Left hindlimb (tissue), 1 donor: ENCODE measurements around the gene DCTN3.

ENCODE experiments used
- DNase-seq: peaks from one replicate; pipeline ENCODE4 v3.0.0-alpha.2; 2018

DCTN3 gene

DNA sequence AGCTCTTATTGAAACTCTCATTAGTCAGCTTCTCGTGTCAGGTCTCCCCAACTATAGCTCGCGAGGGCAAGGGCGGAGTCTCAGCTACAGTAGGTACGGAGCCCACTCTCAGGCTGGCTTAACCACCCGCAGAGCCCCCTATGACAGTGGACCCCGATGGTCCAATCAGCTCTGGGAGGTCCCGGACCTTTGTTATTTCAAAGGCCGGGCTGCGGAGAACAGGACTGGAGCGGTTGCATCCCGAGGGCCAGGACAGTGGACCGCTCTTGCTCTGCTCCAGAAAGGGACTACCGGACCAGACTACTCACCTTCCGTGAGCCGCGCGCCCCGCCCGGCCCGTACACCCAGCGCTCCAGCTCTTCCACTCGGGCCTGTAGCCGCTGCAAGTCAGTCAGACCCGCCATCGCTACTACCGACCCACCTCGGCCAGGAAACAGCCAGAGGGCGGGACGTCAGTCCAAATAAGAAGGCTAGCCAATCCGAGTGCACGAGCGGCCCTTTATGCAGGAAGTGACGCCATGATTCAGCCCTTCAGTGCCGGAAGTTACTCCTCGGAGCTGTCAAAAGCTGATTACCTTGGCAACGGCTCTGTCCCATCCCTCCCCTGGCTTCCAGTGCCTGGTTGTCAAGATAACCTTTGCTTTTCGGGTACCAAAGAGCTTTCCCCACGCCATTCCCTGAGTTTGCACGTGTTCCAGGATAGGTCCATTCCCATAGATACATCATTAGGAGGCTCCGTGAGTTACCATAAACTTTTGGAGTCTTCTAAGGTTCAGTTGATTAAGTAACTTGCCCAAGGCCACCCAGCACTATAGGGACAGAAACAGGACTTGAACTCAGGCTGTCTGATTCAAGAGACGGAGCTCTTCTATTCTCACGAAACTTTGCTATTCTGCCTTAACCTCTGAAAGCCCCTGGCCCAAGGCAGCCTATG lies at the start of gene DCTN3:
TSS of gene DCTN3 (minus strand) at position 435 of the 934 bp plus-strand sequence. CDS start at position 404, 31 bp downstream.
- DNase-seq, result peak; percentile 93

DNA sequence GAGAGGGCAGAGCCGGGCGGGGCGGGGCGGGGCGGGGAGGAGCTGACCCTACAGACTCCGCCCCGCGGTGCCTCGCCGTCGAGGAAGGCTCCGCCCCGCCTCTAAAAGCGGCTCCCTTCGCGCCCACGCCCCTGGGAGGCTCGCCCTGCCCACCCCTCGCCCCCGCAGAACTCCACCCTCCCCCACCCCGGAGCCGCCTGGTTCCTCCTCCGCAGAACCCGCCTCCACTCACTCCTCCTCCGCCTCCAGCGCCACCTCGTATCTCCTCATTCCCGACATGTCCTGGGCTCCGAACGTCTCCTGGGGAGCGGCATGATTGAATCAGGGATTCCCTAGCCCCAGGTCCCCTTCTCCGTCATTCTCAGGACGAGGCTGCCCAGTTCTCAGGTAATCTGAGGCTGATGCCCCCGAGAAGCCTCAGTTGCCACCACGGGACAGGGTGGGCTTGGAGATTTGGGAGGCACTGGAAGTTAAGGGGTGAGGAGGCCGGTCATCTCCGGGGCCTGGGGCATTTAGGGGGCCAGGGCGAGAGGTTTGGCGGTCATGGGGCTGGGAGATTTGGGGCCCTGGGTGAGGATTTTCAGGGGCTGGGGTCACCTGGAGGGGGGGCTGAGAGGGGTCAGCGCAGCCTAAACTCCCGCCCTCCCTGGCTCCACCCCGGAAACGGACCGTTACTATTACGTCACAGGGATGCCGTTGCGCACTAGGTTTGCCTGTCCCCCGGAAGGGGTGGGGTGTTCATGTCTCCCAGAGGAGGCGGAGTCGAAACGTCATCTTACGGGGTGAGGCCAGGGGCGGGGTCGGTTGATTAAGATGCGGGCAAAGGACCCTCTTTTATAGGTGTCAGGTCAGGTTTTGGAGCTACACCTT lies 45.3 kb upstream of the DCTN3 start:
- DNase-seq, result peak; percentile 95

DNA sequence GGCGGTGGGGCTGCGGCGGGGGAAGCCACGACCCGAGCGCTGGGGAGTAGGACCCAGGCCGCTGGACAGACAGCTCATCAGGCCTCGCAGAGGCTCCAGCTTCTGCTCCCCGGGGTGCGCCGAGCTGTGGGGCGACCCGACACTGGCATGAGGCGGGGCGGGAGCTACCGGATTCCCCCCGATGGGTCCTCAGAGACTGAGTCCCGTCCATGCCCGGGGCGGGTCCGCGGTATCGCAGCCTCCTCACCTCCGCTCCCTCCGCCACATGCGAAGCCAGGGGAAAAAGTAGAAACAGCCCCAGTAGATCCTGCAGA lies 44.7 kb upstream of the DCTN3 start:
- no peak for DNase-seq

DNA sequence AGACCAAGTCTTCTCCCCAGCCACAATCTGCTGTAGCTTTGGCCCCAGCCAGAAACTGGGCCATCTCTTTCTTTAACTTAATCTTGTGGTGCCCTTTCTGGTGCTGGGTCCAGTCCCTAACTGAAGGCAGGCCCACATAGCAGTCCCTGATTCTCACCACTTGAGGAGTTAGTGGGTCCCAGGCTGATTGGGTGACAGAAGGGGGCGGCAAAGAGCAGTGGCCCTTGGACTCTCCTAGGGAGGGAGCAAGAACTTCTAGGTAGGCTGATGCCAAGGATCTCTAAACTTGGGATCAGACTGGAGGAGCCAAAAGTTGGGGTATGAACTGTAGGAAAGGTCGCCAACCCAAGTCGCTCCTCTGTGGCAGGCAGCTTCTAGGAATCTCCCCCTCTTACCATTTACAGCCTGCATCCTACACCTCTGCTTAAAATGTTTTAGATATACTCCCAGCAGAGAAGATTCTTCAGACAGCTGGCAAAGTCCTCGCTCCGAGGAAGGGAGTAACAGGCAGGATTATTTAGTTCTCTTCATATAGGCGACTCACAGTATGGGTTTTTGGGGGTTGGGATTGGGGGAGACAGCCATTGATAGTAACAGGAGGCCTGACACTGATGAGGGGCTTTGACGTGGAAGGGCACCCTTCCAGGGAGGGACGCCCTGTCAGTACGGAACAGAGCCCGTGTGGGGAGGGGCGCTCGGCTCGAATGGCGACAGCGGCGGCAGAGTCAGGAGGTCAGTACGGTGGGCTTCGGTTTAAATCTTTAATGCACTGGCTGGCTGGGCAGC lies 44.2 kb upstream of the DCTN3 start:
- peak; percentile 73 for DNase-seq

DNA sequence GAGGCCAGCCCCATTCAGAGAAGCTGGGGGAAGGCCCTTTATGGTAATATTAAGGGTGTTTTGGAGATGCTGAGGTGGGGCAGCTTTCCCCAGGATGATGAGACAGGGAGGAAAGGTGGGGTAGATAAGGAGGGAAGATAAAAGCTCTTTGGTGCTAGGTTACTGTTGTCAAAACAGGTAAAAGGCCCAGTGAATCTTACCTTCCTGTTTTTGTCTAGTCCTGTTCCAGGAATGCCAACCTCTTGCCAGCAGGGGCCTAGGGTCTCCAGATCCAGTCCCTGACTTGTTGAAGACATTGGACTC lies 43.0 kb upstream of the DCTN3 start:
- DNase-seq, result no peak

DNA sequence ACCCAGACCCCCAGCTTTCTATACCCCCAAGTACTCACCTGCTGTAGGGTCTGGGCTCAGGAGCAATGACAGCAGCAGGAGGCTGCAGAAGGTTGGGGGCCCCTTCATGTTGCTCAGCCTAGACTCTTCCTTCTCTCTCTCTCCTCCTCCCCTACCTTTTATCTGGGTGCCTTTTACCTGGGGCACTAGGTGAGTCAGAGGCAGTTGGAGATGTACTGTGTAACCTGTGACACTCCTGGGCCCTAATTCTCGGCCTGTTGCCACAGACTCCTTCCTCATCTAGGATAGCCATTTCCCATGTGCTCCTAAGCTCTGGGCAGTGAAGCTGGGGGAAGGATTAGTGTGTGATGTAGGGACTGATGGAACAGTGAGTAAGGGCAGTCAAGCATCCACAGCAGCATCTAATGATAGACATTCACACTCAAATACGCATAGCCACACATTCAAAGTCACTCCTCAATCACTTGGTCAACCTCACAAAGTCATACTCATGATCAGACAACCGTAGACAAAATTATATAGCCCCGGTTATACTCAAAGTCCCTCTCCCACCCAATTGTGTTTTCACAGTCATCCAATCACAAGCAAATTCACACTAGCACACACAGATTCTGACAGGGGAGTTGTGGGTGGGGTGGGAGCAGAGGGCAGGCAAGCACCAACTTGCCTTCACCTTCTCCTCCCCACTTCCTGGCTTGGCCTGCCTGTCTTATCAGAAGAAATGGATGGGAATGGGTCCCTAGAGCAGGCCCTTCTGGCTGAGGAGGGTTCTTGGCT lies 42.4 kb upstream of the DCTN3 start, which contains the start of gene CCL27:
TSS of gene CCL27 (minus strand) at position 132 of the 777 bp plus-strand sequence. CDS start at position 108, 24 bp downstream.
- DNase-seq, result no peak

DNA sequence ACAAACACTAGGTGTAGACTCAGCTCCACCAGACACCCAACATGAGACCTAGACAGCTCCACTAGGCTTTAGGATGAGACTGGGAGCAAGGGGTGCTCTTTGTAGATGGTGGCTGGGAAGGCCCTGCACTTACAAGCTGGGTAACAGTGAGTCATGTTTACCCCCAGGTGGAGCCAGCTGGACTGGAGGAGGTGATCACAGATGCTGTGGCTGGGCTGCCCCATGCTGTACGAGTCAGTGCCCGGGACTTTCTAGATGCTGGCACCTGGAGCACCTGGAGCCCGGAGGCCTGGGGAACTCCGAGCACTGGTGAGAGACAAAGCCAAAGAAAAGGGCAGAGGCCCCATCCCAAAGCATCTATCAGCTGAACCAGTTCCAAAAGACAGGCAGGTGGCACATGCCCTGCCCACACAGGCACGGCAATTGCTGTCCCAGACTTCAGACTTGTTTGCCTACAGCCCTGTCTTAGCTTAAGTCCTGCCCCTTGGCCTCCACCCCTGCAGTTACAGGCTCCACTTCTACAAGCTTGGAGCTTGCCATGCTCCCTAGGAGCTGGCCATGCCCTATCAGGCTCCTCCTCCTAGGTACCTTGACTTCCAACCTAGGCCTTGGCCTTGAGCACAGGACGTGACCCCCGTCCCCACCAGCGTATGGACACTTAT lies 39.4 kb upstream of the DCTN3 start:
- DNase-seq, result no peak

DNA sequence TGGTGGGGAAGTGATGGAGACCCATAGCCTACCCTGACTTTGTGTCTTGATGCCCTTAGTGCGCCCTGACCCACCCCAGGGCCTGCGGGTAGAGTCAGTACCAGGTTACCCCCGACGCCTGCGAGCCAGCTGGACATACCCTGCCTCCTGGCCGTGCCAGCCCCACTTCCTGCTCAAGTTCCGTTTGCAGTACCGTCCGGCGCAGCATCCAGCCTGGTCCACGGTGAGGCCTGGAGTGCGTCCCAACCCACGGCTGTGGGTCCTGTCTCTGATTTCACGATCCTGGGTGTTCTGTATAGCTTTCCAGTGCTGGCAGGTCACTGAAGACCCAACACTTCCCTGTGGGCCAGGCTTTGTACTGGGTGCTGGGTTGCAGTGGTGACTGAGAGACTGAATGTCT lies 38.2 kb upstream of the DCTN3 start:
- peak; percentile 13 for DNase-seq

DNA sequence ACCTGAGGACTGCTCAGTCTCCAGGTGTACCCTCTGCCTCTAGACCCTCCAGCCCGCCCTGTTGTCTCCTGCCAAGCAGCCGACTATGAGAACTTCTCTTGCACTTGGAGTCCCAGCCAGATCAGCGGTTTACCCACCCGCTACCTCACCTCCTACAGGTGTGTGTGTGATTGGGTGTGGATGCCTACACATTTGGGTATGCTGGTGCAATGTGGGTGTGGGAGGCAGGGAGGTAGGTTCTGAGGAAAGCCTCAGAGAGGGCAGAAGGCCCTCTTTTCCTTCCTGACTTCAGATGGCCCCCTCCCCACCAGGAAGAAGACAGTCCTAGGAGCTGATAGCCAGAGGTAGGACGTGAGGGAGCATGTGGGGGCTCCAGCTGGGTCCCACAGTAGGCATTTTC lies 36.7 kb upstream of the DCTN3 start:
- no peak for DNase-seq

DNA sequence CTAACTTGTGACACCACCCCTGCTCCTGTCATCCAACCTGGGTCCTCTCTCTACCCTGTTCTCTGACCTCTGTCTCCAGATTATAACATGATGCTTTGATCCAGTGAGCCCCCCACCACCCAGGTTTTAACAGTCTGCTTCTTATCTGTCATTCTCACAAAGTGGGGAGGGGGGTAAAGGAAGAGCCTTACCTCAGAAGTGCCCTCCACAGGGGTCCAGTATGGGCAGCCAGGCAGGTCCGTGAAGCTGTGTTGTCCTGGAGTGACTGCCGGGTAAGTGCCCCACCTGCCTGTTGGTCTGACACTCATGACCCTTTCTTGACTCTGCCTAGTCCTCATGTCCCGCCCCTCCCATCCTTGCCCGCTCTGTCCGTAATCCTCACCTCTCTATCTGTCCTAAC lies 35.1 kb upstream of the DCTN3 start:
- DNase-seq, result no peak

DNA sequence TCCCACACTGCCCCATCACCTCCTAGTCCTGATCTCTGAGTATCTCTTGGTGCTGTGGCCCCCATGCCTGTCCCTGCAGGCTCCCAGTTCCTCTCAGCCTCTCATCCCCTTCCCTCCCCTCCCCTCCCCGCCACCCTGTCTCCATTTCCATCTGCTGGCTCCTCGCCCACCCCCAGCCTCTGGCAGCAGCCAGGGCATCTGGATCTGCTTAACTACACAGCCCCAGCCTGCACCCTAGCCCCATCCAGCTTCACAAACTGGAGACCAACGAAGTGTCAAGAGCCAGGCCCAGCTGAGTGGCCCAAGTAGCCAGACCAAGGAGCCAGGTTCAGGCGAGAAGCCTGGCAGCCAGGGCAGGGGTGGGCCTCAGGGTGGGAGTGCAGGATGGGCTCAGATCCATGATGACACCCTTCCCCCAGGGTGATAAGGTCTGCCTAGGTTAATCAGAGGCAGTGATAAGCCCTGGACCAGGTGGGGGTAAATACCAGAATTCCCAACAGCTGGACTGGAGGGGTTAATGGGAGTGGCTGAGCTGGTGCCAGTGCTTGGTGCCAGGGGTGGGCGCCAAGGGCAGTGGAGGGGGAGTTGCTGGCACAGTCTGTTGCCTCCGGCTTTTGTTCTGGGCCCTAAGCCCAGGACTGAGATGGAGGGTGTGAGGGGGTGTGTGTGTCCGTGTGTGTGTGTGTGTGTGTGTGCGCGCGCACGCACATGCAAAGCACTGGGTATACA lies 34.2 kb upstream of the DCTN3 start:
- peak; percentile 92 for DNase-seq

DNA sequence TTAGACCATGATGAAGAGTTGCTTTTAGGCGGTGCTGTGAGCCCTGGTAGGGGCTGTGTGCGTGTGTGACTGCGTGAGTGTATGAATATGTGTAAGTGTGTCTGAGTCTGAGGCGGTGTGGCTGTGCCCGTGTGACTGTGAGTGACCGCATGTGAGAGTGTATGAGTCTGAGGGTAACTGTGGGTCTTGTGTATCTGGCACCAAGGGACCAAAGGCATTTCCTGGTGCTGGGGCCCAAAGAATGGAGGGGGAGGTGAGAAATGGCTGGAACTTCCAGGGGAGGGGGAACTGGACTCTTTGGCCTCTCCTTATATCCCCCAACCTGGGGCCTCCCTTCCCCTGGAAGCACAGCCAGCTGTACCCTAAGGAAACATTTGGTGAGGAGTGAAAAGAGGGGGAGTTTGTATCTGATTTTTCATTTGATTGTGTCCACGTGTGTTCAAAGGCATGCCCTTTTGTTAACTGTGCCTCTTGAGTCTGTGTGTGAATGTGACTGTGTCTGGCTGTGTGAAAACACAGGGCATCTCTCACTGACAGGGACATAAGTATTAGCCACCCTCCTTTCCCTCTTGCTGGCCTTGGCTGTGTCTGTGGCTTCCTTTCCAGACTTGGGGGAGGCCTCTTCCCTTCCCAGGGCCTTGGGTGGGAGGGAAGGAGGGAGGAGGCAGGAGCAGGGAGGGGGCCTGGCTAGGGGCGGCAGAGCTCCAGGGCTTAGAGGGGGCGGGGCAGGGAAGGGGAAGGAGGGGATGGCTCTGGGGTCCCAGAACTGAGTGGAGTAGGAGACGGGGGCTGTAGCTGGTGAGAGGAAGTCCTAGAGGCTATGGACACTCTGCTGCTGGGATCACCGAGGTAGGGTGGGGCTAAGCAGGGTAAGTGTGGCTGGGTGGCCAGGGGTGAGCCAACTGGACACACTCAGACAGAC lies 33.1 kb upstream of the DCTN3 start:
- peak; percentile 92 for DNase-seq

DNA sequence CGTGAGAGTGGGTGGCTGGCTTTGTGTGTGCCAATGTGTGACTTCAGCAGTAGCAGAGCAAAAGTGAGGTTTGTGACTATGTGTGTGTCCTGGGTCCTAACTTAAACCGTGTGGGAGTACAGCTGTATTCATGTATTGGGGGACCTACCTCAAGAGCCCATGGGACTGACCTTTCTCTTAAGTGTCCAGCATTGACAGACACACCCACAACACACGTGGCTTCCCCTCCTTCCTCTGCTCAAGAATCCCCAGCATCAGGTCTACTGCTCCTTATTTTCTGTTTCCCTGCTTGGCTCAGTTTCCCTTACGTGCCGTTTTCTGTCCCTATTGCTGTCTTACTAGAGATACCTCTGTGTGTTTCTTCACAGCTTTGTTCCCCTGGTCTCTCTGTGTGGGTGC lies 32.3 kb upstream of the DCTN3 start:
- DNase-seq, result no peak

DNA sequence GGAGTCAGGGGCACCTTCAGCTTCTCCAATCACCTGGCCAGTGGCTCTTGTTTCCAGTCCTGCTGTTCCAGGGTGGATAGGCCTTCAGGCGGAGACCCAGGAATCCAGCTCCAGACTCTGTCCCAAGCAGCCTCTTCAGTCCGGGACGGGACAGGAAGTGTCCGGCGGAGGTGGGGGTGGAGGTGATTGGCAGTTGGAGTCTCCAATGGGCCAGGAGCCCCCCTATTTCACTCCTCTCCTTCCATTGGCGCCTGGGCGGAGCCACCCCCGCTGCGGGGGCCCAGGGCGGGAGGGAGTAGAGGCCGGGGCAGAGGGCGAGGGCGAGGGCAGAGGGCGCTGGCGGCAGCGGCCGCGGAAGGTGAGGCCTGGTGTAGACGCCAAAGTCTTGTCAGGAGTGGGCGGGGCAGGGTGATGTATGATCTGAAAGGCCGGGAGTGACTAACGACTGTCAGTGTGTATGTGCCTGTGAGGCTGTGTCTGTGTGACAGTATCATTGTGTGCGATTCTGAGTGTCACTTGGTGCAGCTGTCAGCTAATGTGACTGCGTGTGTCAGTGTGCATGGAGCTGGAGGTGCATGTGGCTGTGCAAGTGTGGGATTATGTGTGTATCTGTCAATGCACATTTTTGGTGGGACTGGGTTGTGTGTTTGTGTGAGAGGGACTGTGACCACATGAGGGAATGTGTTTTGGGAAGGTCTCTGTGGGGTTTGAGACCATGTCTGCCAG lies 31.7 kb upstream of the DCTN3 start, which contains the start of gene IL11RA:
TSS of gene IL11RA (plus strand) at position 310 of the 726 bp plus-strand sequence. CDS start 3,033 bp downstream, outside the sequence.
- DNase-seq, result peak; percentile 91

DNA sequence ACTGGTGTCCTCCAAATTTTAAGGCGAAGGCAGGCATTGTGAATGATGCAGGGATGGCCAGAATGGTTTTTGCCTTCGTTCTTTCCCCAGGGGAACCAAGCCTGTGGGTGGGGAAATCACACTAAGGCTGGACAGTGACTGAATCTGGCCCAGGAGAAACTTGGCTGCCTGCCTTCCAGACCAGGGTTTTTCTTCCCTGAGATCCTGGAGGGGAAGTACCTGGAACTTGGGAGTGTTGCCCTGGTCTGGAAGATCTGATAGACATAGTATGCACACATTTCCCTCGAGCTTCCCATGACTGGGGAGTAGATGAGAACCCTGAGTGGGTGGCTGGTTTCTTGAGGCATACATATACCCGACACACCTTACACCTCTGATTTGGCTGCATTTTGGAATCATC lies 31.0 kb upstream of the DCTN3 start:
- DNase-seq, result no peak

DNA sequence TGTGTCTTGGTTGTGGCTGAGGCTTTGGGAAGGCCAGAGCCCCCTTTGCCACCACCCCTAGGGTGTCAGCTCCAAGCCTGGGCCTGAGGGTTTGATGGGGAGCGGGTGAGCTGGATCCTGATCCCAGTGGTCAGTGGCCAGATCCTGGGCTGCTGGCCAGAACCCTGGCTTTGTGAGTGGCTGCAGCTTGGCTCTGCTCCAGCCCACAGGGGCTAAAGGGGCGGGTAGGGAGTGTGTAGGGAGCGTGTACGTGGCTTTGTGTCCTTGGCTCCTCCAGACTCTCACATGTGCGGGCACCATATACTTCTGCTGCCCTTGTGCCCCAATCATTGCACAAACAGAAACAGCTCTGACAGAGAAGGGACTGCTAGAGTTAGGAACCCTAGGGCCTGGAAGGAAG lies 30.5 kb upstream of the DCTN3 start:
- DNase-seq, result peak; percentile 68

DNA sequence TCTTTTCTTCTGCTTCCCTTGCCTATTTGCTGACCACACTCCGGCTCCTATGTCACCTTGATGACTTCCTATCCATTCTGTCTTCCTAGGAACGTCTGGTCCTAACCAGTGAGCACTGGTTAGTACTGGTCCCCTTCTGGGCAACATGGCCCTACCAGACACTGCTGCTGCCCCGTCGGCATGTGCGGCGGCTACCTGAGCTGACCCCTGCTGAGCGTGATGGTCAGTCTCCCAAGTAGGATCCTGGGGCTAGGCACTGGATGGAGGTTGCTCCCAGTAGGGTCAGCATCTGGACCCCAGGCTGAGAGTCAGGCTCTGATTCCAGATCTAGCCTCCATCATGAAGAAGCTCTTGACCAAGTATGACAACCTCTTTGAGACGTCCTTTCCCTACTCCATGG lies 28.4 kb upstream of the DCTN3 start:
- no peak for DNase-seq

DNA sequence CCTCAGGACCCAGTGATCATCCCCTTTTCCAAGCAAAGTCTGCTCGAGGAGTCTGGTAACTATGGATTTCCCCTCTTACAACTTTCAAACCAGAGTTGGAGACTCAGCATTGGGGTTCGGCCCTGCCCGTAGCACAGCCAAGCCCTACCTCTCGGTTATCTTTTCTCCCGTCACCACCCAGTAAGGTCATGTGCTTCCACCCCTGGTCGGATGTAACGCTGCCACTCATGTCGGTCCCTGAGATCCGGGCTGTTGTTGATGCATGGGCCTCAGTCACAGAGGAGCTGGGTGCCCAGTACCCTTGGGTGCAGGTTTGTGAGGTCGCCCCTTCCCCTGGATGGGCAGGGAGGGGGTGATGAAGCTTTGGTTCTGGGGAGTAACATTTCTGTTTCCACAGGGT lies 27.4 kb upstream of the DCTN3 start:
- DNase-seq, result no peak

DNA sequence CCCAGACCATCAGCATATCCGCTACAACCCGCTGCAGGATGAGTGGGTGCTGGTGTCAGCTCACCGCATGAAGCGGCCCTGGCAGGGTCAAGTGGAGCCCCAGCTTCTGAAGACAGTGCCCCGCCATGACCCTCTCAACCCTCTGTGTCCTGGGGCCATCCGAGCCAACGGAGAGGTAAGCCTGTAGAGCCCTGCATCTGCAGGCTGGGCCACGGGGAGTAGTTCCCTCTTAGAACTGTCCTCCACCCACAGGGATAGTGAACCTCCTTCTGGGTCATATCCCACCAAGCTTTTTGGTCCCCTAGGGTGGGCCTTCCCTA lies 26.7 kb upstream of the DCTN3 start:
- no peak for DNase-seq
